Ishikawa (cell line): ENCODE measurements around the gene DIP2A.

ENCODE experiments used
- CEBPB ChIP-seq: IDR thresholded peaks from 2 replicates; pipeline ENCODE4 v1.6.1; 2012
- CREB1 ChIP-seq: IDR thresholded peaks from 2 replicates; pipeline ENCODE4 v1.6.1; 2012; ENCODE audit warnings: low read depth
- EGR1 ChIP-seq: IDR thresholded peaks from 2 replicates; pipeline ENCODE4 v1.6.1; 2012
- EP300 ChIP-seq: IDR thresholded peaks from 2 replicates; pipeline ENCODE4 v1.6.1; 2012; ENCODE audit warnings: borderline replicate concordance
- FOXM1 ChIP-seq: IDR thresholded peaks from 2 replicates; pipeline ENCODE4 v1.6.1; 2012; ENCODE audit warnings: low read depth, borderline replicate concordance
- NFIC ChIP-seq: IDR thresholded peaks from 2 replicates; pipeline ENCODE4 v1.6.1; 2012
- RAD21 ChIP-seq: IDR thresholded peaks from 2 replicates; pipeline ENCODE4 v1.6.1; 2012; ENCODE audit warnings: low read depth
- REST ChIP-seq: IDR thresholded peaks from 2 replicates; pipeline ENCODE4 v1.6.1; 2012; ENCODE audit warnings: low read depth, mild to moderate bottlenecking
- TAF1 ChIP-seq: IDR thresholded peaks from 2 replicates; pipeline ENCODE4 v1.6.1; 2012; ENCODE audit warnings: low read depth, mild to moderate bottlenecking
- TCF12 ChIP-seq: IDR thresholded peaks from 2 replicates; pipeline ENCODE4 v1.6.1; 2012; ENCODE audit warnings: low read depth
- TEAD4 ChIP-seq: IDR thresholded peaks from 2 replicates; pipeline ENCODE4 v1.6.1; 2012
- YY1 ChIP-seq: IDR thresholded peaks from 2 replicates; pipeline ENCODE4 v1.6.1; 2012; ENCODE audit warnings: low read depth
- ZBTB7A ChIP-seq: IDR thresholded peaks from 2 replicates; pipeline ENCODE4 v1.6.1; 2012; ENCODE audit warnings: low read depth
- TF ChIP-seq, protein P1 (sequence below): IDR thresholded peaks from 2 replicates; pipeline ENCODE4 v1.6.1; 2012
- TF ChIP-seq, protein P2 (sequence below): IDR thresholded peaks from 2 replicates; pipeline ENCODE4 v1.6.1; 2012

Gene DIP2A

GRCh38 chr21:46442938-46443337 lies 15.8 kb upstream of the DIP2A start:
- TF ChIP-seq ZBTB7A (no peak), CREB1 (no peak), YY1 (no peak), TCF12 (no peak), EP300 (no peak), CEBPB (no peak)
- TF ChIP-seq, protein P1, sequence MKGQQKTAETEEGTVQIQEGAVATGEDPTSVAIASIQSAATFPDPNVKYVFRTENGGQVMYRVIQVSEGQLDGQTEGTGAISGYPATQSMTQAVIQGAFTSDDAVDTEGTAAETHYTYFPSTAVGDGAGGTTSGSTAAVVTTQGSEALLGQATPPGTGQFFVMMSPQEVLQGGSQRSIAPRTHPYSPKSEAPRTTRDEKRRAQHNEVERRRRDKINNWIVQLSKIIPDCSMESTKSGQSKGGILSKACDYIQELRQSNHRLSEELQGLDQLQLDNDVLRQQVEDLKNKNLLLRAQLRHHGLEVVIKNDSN: no peak

GRCh38 chr21:46443910-46444309 lies 14.8 kb upstream of the DIP2A start:
- TF ChIP-seq, protein P2, sequence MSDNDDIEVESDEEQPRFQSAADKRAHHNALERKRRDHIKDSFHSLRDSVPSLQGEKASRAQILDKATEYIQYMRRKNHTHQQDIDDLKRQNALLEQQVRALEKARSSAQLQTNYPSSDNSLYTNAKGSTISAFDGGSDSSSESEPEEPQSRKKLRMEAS: no peak
- TF ChIP-seq TEAD4: no peak

GRCh38 chr21:46448108-46448507 lies 10.6 kb upstream of the DIP2A start:
- TF ChIP-seq NFIC: no peak
- TF ChIP-seq YY1: no peak
- TF ChIP-seq, protein P1: no peak
- TF ChIP-seq ZBTB7A: no peak

DNA sequence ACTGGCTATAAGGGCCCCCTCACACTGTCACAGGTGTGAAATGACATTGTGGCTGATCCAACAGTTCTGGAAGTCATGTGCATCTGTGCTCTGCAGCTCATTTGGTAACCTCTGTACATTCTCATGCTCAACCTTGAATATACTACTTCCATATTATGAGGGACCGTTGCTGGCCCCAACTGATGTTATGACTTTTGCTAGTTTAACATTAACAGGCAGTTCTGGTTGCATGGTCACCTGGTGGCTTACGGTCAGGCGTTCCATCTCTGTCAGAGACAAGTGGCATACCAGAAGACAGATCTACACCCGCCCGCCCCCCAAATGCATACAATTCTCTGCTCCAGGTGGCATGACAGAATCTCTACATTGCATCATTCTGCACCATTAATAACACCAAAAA lies 6.0 kb upstream of the DIP2A start:
- TF ChIP-seq TAF1 (no peak), CREB1 (no peak)

DNA sequence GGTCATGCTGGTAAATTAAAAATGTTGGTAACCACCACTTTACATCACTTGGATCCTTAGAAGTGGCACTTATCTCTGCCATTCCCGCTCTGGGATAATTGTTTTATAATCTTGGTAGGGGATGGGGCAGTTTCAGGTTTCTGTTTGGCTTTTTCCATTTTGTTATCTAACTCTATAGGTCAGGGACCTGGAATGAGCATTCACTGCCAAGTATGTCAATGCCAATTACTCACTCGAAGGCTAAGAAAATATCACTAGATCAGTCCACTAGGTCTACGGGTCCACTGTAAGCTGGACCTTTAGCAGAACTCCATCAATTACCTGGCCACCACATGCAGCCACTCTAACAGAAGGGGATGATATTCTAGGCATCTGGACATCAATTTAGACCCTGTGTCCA lies 4.5 kb upstream of the DIP2A start:
- TF ChIP-seq ZBTB7A (no peak), NFIC (no peak), CREB1 (no peak), RAD21 (no peak), CEBPB (no peak), TEAD4 (no peak), TCF12 (no peak), TAF1 (no peak), FOXM1 (no peak), EGR1 (no peak), REST (no peak), EP300 (no peak)
- TF ChIP-seq, protein P2: no peak

DNA sequence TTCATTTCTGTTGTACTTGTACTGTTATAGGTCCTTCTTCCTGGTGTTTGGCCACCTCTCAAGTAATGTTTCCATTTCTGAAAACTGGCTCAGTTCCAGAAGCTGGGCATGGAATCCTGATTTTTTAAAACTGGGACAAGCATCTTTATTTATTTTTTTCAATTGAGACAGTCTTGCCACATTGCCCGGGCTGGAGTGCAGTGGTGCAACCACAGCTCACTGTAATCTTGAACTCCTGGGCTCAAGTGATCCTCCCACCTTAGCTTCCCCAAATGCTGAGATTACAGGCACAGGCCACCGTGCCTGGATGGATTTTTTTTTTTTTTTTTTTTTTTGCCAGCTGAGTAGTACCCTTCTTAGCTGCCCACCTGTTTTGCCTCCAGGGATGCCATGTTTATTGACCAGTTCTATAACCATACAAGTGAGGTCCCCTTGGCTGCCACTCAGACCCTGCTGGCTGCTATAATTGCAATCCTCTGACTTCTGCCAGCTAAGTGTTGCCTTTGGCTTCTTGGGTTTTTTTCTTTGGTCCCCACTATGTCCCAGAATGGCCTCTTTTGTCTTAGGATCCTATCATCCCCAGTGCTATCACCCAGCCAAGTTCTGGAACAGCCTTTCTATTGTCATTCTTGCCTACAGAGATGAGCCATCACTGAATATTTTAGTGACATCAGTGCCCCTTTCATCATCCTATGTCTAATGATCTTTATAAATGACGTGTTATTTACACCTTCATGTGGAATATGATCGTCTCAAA lies 3.9 kb upstream of the DIP2A start:
- TF ChIP-seq CEBPB (no peak), FOXM1 (no peak), TEAD4 (no peak), EP300 (no peak), NFIC (peak; percentile 27; the same call in 1 of the 2 replicates)

GRCh38 chr21:46455575-46456385 lies 2.9 kb upstream of the DIP2A start:
- no peak for TF ChIP-seq CREB1
- peak; percentile 60 for TF ChIP-seq NFIC

DNA sequence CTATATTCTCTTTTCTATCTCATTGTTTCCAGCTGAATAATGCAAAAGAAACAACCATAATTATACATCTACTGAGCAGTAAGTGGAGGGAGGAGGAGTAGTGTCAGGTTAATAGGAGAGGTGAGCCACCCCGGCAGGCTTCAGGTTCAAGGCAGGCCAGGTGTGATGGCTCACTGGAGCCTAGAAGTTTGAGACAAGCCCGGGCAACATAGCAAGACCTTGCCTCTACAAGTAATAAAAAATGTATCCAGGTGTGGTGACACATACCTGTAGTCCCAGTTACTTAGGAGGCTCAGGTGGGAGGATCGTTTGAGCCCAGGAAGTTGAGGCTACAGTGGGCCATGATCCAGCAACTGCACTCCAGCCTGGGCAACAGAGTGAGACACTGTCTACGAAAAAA lies 1.9 kb upstream of the DIP2A start:
- TF ChIP-seq REST (no peak), EGR1 (no peak), YY1 (no peak), TAF1 (no peak), CREB1 (no peak), ZBTB7A (no peak)
- TF ChIP-seq, protein P1: no peak
- TF ChIP-seq, protein P2: no peak
